Epithelial cell of proximal tubule (primary cell): Measurements from ENCODE around the gene COL4A1. TPM values are rescaled to one million over a fixed set of nuclear protein-coding genes. Genes with fewer than 3 reads are reported as not detected.

Source experiments
- DNase-seq: peaks from one replicate; pipeline ENCODE4 v3.0.0-alpha.2; 2011; ENCODE audit warnings: low read depth
- H3K4me3 ChIP-seq: 2 replicates; pipeline ENCODE4 v1.5.1; 2011; ENCODE audit warnings: low read depth, mild to moderate bottlenecking, low read length
- CTCF ChIP-seq: conservative IDR thresholded peaks from 2 replicates; pipeline ENCODE4 v1.5.1; 2012; ENCODE audit warnings: low read depth, mild to moderate bottlenecking, low read length
- total RNA-seq: library from RNA; depleted of rRNA; stranded (reverse); fragments of >200 nt; gene quantifications from 2 replicates; pipeline ENCODE4 v1.2.3, GENCODE V29; 2015

COL4A1 gene
- total RNA-seq, 1 donor from 2014 or later: 547 TPM

DNA sequence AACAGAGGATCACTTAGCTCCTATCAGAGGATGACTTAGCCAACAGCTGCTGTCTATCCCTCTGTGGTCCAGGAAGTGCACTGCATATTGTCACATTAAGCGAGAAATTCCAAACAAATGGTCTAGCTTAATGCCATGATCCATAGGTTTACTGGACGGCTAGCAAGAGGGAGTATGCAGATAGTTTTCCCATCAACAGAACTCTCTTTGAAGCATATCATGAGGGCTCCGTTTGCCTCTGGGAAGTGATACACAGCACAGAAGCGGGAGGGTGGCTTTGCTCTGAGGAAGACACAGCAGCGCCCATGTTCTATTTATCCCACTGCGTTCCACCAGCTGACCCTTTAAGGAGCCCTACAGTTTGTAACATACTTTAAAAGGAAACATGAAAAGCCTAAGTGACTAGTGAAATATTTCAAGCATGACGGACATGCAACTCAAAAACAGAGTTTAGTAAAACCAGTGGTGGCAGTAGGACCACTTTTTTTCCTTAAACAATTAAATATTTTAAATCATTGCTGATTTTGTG is 52.7 kb downstream of the COL4A1 start:
- H3K4me3 ChIP-seq: no peak overlapping the region
- DNase-seq: no peak
- TF ChIP-seq CTCF: no peak

GRCh38 chr13:110251193-110251819 is 55.7 kb downstream of the COL4A1 start:
- no peak for DNase-seq
- H3K4me3 ChIP-seq: no peak overlapping the region
- TF ChIP-seq CTCF: no peak

DNA sequence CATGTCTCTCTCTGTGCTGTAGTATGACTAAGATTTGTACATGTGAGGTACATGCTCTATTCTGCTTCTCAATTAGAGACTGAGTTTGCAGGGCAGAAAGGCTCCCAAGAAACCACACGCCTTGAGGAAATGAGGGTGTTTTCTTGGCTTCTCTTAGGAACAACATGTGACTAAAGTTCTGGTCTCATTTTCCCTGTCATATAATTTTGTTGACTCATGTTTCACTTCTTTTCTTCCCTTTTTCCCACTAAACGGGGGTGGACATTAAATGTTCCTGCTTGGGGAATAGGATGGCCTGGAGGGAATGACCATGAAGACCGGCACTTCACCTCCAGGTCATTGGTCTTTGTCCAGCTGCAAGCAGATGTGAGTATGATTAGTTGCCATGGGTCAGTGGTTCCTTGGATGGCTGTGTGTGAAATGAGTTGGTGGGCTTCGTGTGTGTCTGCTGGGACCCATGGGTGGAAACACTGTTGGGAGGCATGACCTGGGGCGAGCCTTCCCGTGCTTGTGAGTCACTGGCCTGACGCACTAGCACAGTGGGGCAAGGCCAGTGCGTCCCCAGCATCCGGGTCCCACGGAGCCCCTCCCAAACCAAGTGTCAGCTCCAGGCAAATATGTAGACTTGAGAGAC is 56.6 kb downstream of the COL4A1 start:
- no peak for TF ChIP-seq CTCF
- DNase-seq: no peak
- no peak overlapping the region for H3K4me3 ChIP-seq

- DNase-seq: no peak
- H3K4me3 ChIP-seq: no peak overlapping the region
- TF ChIP-seq CTCF: no peak
These were observed 57.6 kb downstream of the COL4A1 start for GRCh38 chr13:110249326-110249725.

GRCh38 chr13:110248449-110249143 is 58.4 kb downstream of the COL4A1 start:
- H3K4me3 ChIP-seq: no peak overlapping the region
- DNase-seq: no peak

DNA sequence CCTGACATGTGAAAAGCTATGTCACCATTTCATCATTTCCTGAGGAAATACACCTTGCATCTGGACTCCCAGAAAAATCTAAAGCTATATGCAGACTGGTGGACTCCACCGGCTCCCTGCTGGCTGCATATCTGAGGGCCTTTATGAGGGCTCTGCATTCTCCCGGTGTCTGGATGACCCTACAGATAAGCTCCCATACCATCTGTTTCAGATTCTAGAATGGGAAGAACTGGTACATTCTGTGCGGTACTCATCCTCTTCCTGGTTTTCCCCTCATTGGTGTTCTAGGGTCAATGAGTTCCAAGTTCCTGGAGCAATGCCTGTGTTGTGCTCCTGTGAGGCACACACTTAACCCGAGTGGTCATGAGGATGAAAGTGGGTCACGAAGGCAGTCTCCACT is 60.4 kb downstream of the COL4A1 start:
- DNase-seq: no peak
- H3K4me3 ChIP-seq: no peak overlapping the region
- TF ChIP-seq CTCF: no peak

More at GRCh38 chr13:110248449-110249143, 58.4 kb downstream of the COL4A1 start:
- TF ChIP-seq CTCF: no peak
